GM12878 (cell line): ENCODE results near the gene C11orf91. TPM values are rescaled to one million over a fixed set of nuclear protein-coding genes. Genes with fewer than 3 reads are reported as not detected.

Experiments
- BACH1 ChIP-seq: fragments of 450-650 bp; IDR thresholded peaks from 2 replicates; pipeline ENCODE4 v1.6.1; 2017; ENCODE audit warnings: mild to moderate bottlenecking, borderline replicate concordance
- CBFB ChIP-seq: IDR thresholded peaks from 2 replicates; pipeline ENCODE4 v1.6.1; 2016; ENCODE audit warnings: antibody characterized with exemption, low read depth
- PAX8 ChIP-seq: fragments of 450-650 bp; IDR thresholded peaks from 2 replicates; pipeline ENCODE4 v1.6.1; 2017; ENCODE audit warnings: mild to moderate bottlenecking, moderate library complexity
- RBBP5 ChIP-seq: fragments of 200-600 bp; sonication (generic); conservative IDR thresholded peaks from 2 replicates; pipeline ENCODE4 v1.6.1; 2016
- TBL1XR1 ChIP-seq: IDR thresholded peaks from 2 replicates; pipeline ENCODE4 v1.6.1; 2012; ENCODE audit warnings: low read depth, low read length, improper control_type of control experiment
- YBX1 ChIP-seq: fragments of 450-650 bp; IDR thresholded peaks from 2 replicates; pipeline ENCODE4 v1.6.1; 2016; ENCODE audit warnings: antibody characterized with exemption
- polyA plus RNA-seq, 11 experiments: library from polyadenylated mRNA; depleted of rRNA in 4 of 11; unstranded in 6 of 11; stranded (reverse) in 5 of 11; fragments of >200 nt; fragmentation: Nextera tagmentation in 4 of 11; fragmentation: Illumina TruSeq in 1 of 11; extraction: Ambion mirVana in 4 of 11; extraction: Trizol in 1 of 11; gene quantifications; 1 replicate in 1 of 11; 2 replicates in 10 of 11; pipeline versions ENCODE4 v1.2.1 to v1.2.3, GENCODE V29; 2011 to 2016; ENCODE audit warnings: inconsistent platforms in 2 of 11, missing spikeins in 2 of 11, low read depth in 1 of 11
- total RNA-seq, 4 experiments: library from RNA; depleted of rRNA in 3 of 4; stranded (reverse); fragments of >200 nt in 3 of 4; fragmentation: Illumina TruSeq in 1 of 4; extraction: Trizol in 1 of 4; gene quantifications; 2 replicates each; pipeline versions ENCODE4 v1.2.1 to v1.2.3, GENCODE V29; 2013 to 2021
- TF ChIP-seq, protein P1 (sequence below): fragments of 450-650 bp; IDR thresholded peaks from 2 replicates; pipeline ENCODE4 v1.6.1; 2018; ENCODE audit warnings: mild to moderate bottlenecking, low read depth, moderate library complexity; ENCODE audit not compliant: partially characterized antibody
- TF ChIP-seq, protein P2 (sequence below): fragments of 150-350 bp; IDR thresholded peaks from 2 replicates; pipeline ENCODE4 v1.6.1; 2016; ENCODE audit warnings: low read depth, low read length

Gene C11orf91
- total and polyA plus RNA-seq, 10 of the 15 experiments (the other 5 are each of a cell fraction or from before 2014, with no cell fraction given), result not detected

DNA sequence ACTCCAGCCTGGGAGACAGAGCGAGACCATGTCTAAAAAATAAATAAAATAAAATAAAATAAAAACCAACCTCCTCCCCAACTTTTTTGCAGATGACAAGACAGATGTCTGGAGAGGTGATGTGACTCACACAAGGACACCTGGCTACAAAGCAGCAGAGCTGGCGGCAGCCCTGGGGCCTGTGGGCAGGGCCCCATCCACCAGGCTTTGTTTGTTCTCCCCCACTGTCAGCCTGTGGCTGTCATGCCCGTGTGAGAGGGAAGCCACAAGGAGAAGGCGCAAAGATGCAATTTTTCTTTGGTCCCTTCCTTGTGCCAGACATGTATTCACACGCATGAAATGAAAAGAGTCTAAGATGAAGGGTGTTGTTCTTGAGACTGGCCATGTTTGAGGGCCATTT is 19.0 kb upstream of the C11orf91 start (continued):
- TF ChIP-seq, protein P1, sequence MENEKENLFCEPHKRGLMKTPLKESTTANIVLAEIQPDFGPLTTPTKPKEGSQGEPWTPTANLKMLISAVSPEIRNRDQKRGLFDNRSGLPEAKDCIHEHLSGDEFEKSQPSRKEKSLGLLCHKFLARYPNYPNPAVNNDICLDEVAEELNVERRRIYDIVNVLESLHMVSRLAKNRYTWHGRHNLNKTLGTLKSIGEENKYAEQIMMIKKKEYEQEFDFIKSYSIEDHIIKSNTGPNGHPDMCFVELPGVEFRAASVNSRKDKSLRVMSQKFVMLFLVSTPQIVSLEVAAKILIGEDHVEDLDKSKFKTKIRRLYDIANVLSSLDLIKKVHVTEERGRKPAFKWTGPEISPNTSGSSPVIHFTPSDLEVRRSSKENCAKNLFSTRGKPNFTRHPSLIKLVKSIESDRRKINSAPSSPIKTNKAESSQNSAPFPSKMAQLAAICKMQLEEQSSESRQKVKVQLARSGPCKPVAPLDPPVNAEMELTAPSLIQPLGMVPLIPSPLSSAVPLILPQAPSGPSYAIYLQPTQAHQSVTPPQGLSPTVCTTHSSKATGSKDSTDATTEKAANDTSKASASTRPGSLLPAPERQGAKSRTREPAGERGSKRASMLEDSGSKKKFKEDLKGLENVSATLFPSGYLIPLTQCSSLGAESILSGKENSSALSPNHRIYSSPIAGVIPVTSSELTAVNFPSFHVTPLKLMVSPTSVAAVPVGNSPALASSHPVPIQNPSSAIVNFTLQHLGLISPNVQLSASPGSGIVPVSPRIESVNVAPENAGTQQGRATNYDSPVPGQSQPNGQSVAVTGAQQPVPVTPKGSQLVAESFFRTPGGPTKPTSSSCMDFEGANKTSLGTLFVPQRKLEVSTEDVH, result no peak
- TF ChIP-seq TBL1XR1 (no peak), YBX1 (no peak), CBFB (no peak), PAX8 (no peak), BACH1 (no peak), RBBP5 (no peak)
- TF ChIP-seq, protein P2, sequence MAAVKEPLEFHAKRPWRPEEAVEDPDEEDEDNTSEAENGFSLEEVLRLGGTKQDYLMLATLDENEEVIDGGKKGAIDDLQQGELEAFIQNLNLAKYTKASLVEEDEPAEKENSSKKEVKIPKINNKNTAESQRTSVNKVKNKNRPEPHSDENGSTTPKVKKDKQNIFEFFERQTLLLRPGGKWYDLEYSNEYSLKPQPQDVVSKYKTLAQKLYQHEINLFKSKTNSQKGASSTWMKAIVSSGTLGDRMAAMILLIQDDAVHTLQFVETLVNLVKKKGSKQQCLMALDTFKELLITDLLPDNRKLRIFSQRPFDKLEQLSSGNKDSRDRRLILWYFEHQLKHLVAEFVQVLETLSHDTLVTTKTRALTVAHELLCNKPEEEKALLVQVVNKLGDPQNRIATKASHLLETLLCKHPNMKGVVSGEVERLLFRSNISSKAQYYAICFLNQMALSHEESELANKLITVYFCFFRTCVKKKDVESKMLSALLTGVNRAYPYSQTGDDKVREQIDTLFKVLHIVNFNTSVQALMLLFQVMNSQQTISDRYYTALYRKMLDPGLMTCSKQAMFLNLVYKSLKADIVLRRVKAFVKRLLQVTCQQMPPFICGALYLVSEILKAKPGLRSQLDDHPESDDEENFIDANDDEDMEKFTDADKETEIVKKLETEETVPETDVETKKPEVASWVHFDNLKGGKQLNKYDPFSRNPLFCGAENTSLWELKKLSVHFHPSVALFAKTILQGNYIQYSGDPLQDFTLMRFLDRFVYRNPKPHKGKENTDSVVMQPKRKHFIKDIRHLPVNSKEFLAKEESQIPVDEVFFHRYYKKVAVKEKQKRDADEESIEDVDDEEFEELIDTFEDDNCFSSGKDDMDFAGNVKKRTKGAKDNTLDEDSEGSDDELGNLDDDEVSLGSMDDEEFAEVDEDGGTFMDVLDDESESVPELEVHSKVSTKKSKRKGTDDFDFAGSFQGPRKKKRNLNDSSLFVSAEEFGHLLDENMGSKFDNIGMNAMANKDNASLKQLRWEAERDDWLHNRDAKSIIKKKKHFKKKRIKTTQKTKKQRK, result no peak
